CD8-positive, alpha-beta memory T cell (primary cell): ENCODE results near the gene PITPNB. TPM values are rescaled to one million over a fixed set of nuclear protein-coding genes. Genes with fewer than 3 reads are reported as not detected.

Experiments
- CTCF ChIA-PET: fragments of 350-600 bp; sonication (Branson Sonifier 250); formaldehyde crosslinking; loops from one replicate; lab custom pipeline; 2021; ENCODE audit warnings: antibody characterized with exemption; lab: Charles Lee
- POLR2A ChIA-PET: fragments of 350-600 bp; sonication (Branson Sonifier 250); formaldehyde crosslinking; loops from one replicate; lab custom pipeline; 2021; ENCODE audit warnings: antibody characterized with exemption; lab: Charles Lee
- DNase-seq, 5 donors: peaks; one replicate each; pipeline versions ENCODE4 v3.0.0 to v3.0.0-alpha.2; 2020 to 2022; ENCODE audit warnings: mixed read lengths in 1 of 5
- H3K27ac ChIP-seq: one replicate; pipeline ENCODE4 v1.7.0; 2013; ENCODE audit warnings: low read depth, mild to moderate bottlenecking, low read length, moderate library complexity
- H3K27me3 ChIP-seq: 2 replicates; pipeline ENCODE4 v1.7.0; 2013; ENCODE audit warnings: low read length, mild to moderate bottlenecking; ENCODE audit not compliant: insufficient read depth, poor library complexity, severe bottlenecking
- H3K36me3 ChIP-seq: 2 replicates; pipeline ENCODE4 v1.7.0; 2013; ENCODE audit warnings: mild to moderate bottlenecking, low read length, moderate library complexity; ENCODE audit not compliant: insufficient read depth
- H3K4me1 ChIP-seq: 2 replicates; pipeline ENCODE4 v1.7.0; 2013; ENCODE audit warnings: mild to moderate bottlenecking, low read length, moderate library complexity; ENCODE audit not compliant: insufficient read depth
- H3K4me3 ChIP-seq: 2 replicates; pipeline ENCODE4 v1.7.0; 2013; ENCODE audit warnings: mild to moderate bottlenecking, low read length
- H3K9me3 ChIP-seq: 2 replicates; pipeline ENCODE4 v1.7.0; 2013; ENCODE audit warnings: mild to moderate bottlenecking, low read length
- H3K27ac Mint-ChIP-seq, 8 donors: one replicate each; pipeline ENCODE4 v1.8.0; 2020 to 2021; ENCODE audit warnings: mixed read lengths in 8 of 8, mild to moderate bottlenecking in 6 of 8, inconsistent platforms in 3 of 8, moderate library complexity in 3 of 8
- H3K27me3 Mint-ChIP-seq, 2 donors: one replicate each; pipeline ENCODE4 v1.8.0; 2020 to 2021; ENCODE audit warnings: mixed read lengths in 2 of 2, mild to moderate bottlenecking in 1 of 2, moderate library complexity in 1 of 2
- H3K36me3 Mint-ChIP-seq, 3 donors: one replicate each; pipeline ENCODE4 v1.8.0; 2020 to 2021; ENCODE audit warnings: mixed read lengths in 3 of 3, inconsistent platforms in 1 of 3, mild to moderate bottlenecking in 1 of 3
- H3K4me1 Mint-ChIP-seq, 3 donors: one replicate each; pipeline ENCODE4 v1.8.0; 2020 to 2021; ENCODE audit warnings: mixed read lengths in 3 of 3, inconsistent platforms in 1 of 3, mild to moderate bottlenecking in 1 of 3
- H3K4me3 Mint-ChIP-seq, 7 donors: one replicate each; pipeline ENCODE4 v1.8.0; 2020 to 2021; ENCODE audit warnings: mixed read lengths in 7 of 7, mild to moderate bottlenecking in 6 of 7, moderate library complexity in 4 of 7, inconsistent platforms in 2 of 7
- H3K9me3 Mint-ChIP-seq, 5 donors: one replicate each; pipeline ENCODE4 v1.8.0; 2020 to 2022; ENCODE audit warnings: mixed read lengths in 5 of 5, mild to moderate bottlenecking in 3 of 5, moderate library complexity in 2 of 5, inconsistent platforms in 1 of 5
- polyA plus RNA-seq: library from polyadenylated mRNA; unstranded; fragments of 300-500 nt; fragmentation: Illumina TruSeq; gene quantifications from one replicate; pipeline ENCODE4 v1.2.3, GENCODE V29; 2021
- total RNA-seq, 2 experiments: library from RNA; stranded (reverse); gene quantifications; one replicate each; pipeline ENCODE4 v1.2.3, GENCODE V29; 2021

The PITPNB gene
- total and polyA plus RNA-seq, 3 experiments from 2014 or later, result 64.3 to 175 (median 165) TPM

- Mint-ChIP-seq H3K9me3 (peaks cover 0 to 7% (median 5%) of the 10 kb centered on the region in 5 donors), H3K27ac (no peak overlapping the region), H3K4me1 (peaks cover 13 to 14% (median 14%) of the 10 kb centered on the region in 3 donors), H3K36me3 (peaks cover 0 to 19% (median 5%) of the 10 kb centered on the region in 3 donors), H3K27me3 (peaks cover 0 to 2% of the 10 kb centered on the region in 2 donors), H3K4me3 (no peak overlapping the region)
- H3K36me3 ChIP-seq, result no peaks in the 10 kb centered on the region
- ChIA-PET POLR2A (no interaction called here), CTCF (no interaction called here)
- no peak overlapping the region for H3K4me3 ChIP-seq
- no peaks in the 10 kb centered on the region for H3K9me3 ChIP-seq
- H3K27ac ChIP-seq, result no peak overlapping the region
- DNase-seq, result no peak
- H3K4me1 ChIP-seq, result no peaks in the 10 kb centered on the region
- H3K27me3 ChIP-seq, result no peaks in the 10 kb centered on the region
Observed at GRCh38 chr22:27833803-27834202, 85.3 kb downstream of the PITPNB start.

- H3K4me1 ChIP-seq, result no peaks in the 10 kb centered on the region
- Mint-ChIP-seq H3K27me3 (peaks cover 0 to 2% of the 10 kb centered on the region in 2 donors), H3K4me3 (peak overlapping the region in 1 of 7 donors; percentile 40), H3K27ac (peak overlapping the region in 1 of 8 donors; percentile 46), H3K4me1 (peaks cover 13 to 14% (median 14%) of the 10 kb centered on the region in 3 donors), H3K9me3 (peaks cover 0 to 4% (median 3%) of the 10 kb centered on the region in 5 donors), H3K36me3 (peaks cover 0 to 11% (median 0%) of the 10 kb centered on the region in 3 donors)
- POLR2A ChIA-PET, result no interaction called here
- CTCF ChIA-PET, result no interaction called here
- no peak for DNase-seq
- no peaks in the 10 kb centered on the region for H3K36me3 ChIP-seq
- H3K9me3 ChIP-seq, result no peaks in the 10 kb centered on the region
- H3K27ac ChIP-seq, result no peak overlapping the region
- H3K27me3 ChIP-seq, result no peaks in the 10 kb centered on the region
- H3K4me3 ChIP-seq, result no peak overlapping the region
Observed at GRCh38 chr22:27832606-27833005, 86.5 kb downstream of the PITPNB start.

DNA sequence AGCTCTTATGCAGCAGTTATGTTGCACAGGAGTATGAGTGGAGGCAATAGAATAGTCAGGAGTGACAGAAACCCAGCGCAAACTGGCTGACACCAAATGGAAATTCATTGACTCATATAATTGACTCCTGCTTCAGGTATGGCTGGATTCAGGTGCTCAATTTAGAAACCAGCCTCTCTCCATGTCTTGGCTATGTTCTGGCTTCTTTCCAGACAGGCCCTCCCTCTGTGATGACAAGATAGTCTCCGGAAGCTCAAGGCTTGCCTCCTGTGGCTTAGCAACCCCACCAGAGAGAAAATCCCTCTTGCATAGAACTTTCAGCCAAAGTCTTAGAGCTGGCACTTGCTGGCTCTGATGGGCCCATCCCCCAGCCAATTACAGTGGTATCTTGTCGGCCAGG lies 89.4 kb downstream of the PITPNB start:
- H3K9me3 Mint-ChIP-seq, result no peaks in the 10 kb centered on the region
- POLR2A ChIA-PET, result interaction anchor here (0.6 kb wide), 1 partner anchor 12 kb away, joined by 4 read pairs; no protein-coding TSS in a partner anchor

GRCh38 chr22:27827604-27828587 lies 91.2 kb downstream of the PITPNB start:
- no peak for DNase-seq
- Histone ChIP-seq H3K9me3 (no peaks in the 10 kb centered on the region), H3K36me3 (no peaks in the 10 kb centered on the region), H3K27me3 (no peaks in the 10 kb centered on the region), H3K27ac (no peak overlapping the region), H3K4me1 (no peaks in the 10 kb centered on the region), H3K4me3 (no peak overlapping the region)
- peaks cover 0 to 2% of the 10 kb centered on the region in 2 donors for H3K27me3 Mint-ChIP-seq
- no peaks in the 10 kb centered on the region for H3K36me3 Mint-ChIP-seq
- H3K4me3 Mint-ChIP-seq, result no peak overlapping the region
- H3K4me1 Mint-ChIP-seq, result peaks cover 13 to 14% (median 14%) of the 10 kb centered on the region in 3 donors
- POLR2A ChIA-PET, result no interaction called here
- no peak overlapping the region for H3K27ac Mint-ChIP-seq
- CTCF ChIA-PET, result no interaction called here
- H3K9me3 Mint-ChIP-seq, result no peaks in the 10 kb centered on the region

More for the DNA sequence above, 89.4 kb downstream of the PITPNB start:
- H3K9me3 ChIP-seq, result no peaks in the 10 kb centered on the region
- Mint-ChIP-seq H3K4me1 (peaks cover 13 to 14% (median 14%) of the 10 kb centered on the region in 3 donors), H3K27ac (peak overlapping the region in 1 of 8 donors; percentile 3), H3K36me3 (no peaks in the 10 kb centered on the region), H3K4me3 (no peak overlapping the region), H3K27me3 (peaks cover 0 to 4% of the 10 kb centered on the region in 2 donors)
- H3K4me1 ChIP-seq, result no peaks in the 10 kb centered on the region
- no peak overlapping the region for H3K27ac ChIP-seq
- no peaks in the 10 kb centered on the region for H3K27me3 ChIP-seq
- CTCF ChIA-PET, result no interaction called here
- no peak overlapping the region for H3K4me3 ChIP-seq
- H3K36me3 ChIP-seq, result no peaks in the 10 kb centered on the region
- no peak for DNase-seq

- DNase-seq, result no peak
- H3K4me3 ChIP-seq, result no peak overlapping the region
- H3K27ac ChIP-seq, result no peak overlapping the region
- H3K4me1 Mint-ChIP-seq, result no peaks in the 10 kb centered on the region
- peaks cover 0 to 2% of the 10 kb centered on the region in 2 donors for H3K27me3 Mint-ChIP-seq
- H3K4me3 Mint-ChIP-seq, result no peak overlapping the region
- H3K9me3 Mint-ChIP-seq, result peaks cover 0 to 2% (median 0%) of the 10 kb centered on the region in 5 donors
- no peaks in the 10 kb centered on the region for H3K4me1 ChIP-seq
- H3K27me3 ChIP-seq, result no peaks in the 10 kb centered on the region
- H3K27ac Mint-ChIP-seq, result no peak overlapping the region
- H3K36me3 ChIP-seq, result no peaks in the 10 kb centered on the region
- POLR2A ChIA-PET, result no interaction called here
- no peaks in the 10 kb centered on the region for H3K36me3 Mint-ChIP-seq
- H3K9me3 ChIP-seq, result no peaks in the 10 kb centered on the region
- CTCF ChIA-PET, result no interaction called here
Observed at GRCh38 chr22:27825174-27825573, 93.9 kb downstream of the PITPNB start.

DNA sequence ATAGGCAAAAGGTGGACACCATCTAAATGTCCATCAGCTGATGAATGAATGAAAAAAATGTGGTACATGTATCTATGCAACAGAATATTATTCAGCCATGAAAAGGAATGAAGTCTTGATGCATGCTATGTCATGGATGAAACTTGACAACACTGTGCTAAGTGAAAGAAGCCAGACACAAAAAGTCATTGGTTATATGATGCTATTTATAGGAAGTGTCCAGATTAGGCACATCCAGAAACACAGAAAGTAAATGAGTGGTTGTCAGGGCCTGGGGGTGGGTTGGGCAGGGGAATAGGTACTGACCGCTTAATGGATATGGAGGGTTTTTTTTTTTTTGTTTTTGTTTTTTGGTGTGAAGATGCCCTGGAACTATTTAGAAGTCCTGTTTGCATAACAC lies 95.8 kb downstream of the PITPNB start:
- H3K9me3 Mint-ChIP-seq, result peaks cover 0 to 3% (median 2%) of the 10 kb centered on the region in 5 donors
- Histone ChIP-seq H3K27me3 (no peaks in the 10 kb centered on the region), H3K4me3 (no peak overlapping the region), H3K27ac (no peak overlapping the region), H3K4me1 (no peaks in the 10 kb centered on the region), H3K36me3 (no peaks in the 10 kb centered on the region), H3K9me3 (no peaks in the 10 kb centered on the region)
- H3K36me3 Mint-ChIP-seq, result no peaks in the 10 kb centered on the region
- ChIA-PET POLR2A (no interaction called here), CTCF (no interaction called here)
- no peak for DNase-seq
- peaks cover 0 to 2% of the 10 kb centered on the region in 2 donors for H3K27me3 Mint-ChIP-seq
- H3K4me3 Mint-ChIP-seq, result no peak overlapping the region
- no peaks in the 10 kb centered on the region for H3K4me1 Mint-ChIP-seq
- no peak overlapping the region for H3K27ac Mint-ChIP-seq

- no peaks in the 10 kb centered on the region for H3K36me3 ChIP-seq
- no peaks in the 10 kb centered on the region for H3K27me3 ChIP-seq
- no peak overlapping the region for H3K27ac Mint-ChIP-seq
- no peaks in the 10 kb centered on the region for H3K9me3 ChIP-seq
- peaks cover 0 to 3% (median 2%) of the 10 kb centered on the region in 5 donors for H3K9me3 Mint-ChIP-seq
- ChIA-PET POLR2A (no interaction called here), CTCF (no interaction called here)
- no peaks in the 10 kb centered on the region for H3K4me1 Mint-ChIP-seq
- H3K4me1 ChIP-seq, result no peaks in the 10 kb centered on the region
- H3K4me3 ChIP-seq, result no peak overlapping the region
- H3K27ac ChIP-seq, result no peak overlapping the region
- no peak overlapping the region for H3K4me3 Mint-ChIP-seq
- DNase-seq, result no peak
- peaks cover 0 to 7% of the 10 kb centered on the region in 2 donors for H3K27me3 Mint-ChIP-seq
- no peaks in the 10 kb centered on the region for H3K36me3 Mint-ChIP-seq
Observed at GRCh38 chr22:27820896-27821866, 97.9 kb downstream of the PITPNB start.
